Neural cell (in vitro differentiated cells): ENCODE measurements around the gene RAPGEF2.

Source experiments
- EZH2 ChIP-seq: fragments of 200-600, 300-800 bp; shearing (Covaris generic), sonication (generic); IDR thresholded peaks from 2 replicates; pipeline ENCODE4 v1.6.1; 2014; ENCODE audit warnings: antibody characterized with exemption, low read length, borderline replicate concordance, mild to moderate bottlenecking; ENCODE audit not compliant: insufficient read depth, poor library complexity, severe bottlenecking
- MXI1 ChIP-seq: fragments of 450-650 bp; conservative IDR thresholded peaks from 2 replicates; pipeline ENCODE4 v1.6.1; 2014; ENCODE audit warnings: antibody characterized with exemption, mild to moderate bottlenecking; ENCODE audit not compliant: poor library complexity, severe bottlenecking
- POLR2AphosphoS5 ChIP-seq: IDR thresholded peaks from 2 replicates; pipeline ENCODE4 v1.6.1; 2012
- RAD21 ChIP-seq: fragments of 450-650 bp; conservative IDR thresholded peaks from 2 replicates; pipeline ENCODE4 v1.6.1; 2014; ENCODE audit warnings: antibody characterized with exemption, mild to moderate bottlenecking, moderate library complexity
- SMC3 ChIP-seq: fragments of 450-650 bp; conservative IDR thresholded peaks from 2 replicates; pipeline ENCODE4 v1.6.1; 2014; ENCODE audit warnings: antibody characterized with exemption, mild to moderate bottlenecking, moderate library complexity; ENCODE audit not compliant: poor library complexity
- TAF1 ChIP-seq: IDR thresholded peaks from 2 replicates; pipeline ENCODE4 v1.6.1; 2012; ENCODE audit warnings: low read depth
- TF ChIP-seq, protein P1 (sequence below): fragments of 450-650 bp; IDR thresholded peaks from 2 replicates; pipeline ENCODE4 v1.5.1; 2014; ENCODE audit warnings: antibody characterized with exemption, mild to moderate bottlenecking, moderate library complexity; ENCODE audit not compliant: poor library complexity, severe bottlenecking
- TF ChIP-seq, protein P2 (sequence below): IDR thresholded peaks from 2 replicates; pipeline ENCODE4 v1.6.1; 2012; ENCODE audit warnings: borderline replicate concordance

DNA sequence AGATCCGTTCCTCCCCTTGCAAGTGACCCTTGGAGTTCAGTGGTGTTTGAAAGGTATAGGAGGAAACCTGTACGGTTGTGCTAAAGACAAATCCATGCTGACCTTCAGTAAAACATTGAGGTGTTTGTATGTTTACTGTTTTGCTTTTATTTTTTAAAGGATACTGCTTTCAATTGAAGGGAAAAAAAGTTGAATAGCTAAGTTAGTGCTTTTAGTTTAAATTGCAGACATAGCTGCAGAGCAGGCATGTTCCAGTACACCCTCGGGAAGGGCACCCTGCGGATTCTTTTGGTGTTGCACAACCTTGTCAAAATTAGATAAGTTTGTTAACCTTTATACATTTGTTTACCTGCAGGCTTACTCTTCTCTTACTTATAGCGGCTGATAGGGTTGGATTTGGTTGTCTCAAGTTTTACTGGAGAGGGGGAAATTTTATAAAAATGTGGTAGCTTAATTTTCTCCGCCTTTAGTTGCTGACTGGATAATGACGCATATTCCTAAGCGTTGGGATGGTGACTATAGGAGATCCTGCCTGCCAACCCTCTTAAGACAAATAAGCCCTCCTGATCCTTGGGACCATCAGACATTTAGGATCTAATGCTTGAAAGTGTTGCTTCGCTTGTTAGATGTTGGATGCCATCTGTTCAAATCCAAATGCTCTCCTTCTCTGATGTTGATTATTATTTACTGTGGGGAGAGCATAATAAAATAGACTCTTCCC lies 2.0 kb downstream of the RAPGEF2 start:
- TF ChIP-seq, protein P1, sequence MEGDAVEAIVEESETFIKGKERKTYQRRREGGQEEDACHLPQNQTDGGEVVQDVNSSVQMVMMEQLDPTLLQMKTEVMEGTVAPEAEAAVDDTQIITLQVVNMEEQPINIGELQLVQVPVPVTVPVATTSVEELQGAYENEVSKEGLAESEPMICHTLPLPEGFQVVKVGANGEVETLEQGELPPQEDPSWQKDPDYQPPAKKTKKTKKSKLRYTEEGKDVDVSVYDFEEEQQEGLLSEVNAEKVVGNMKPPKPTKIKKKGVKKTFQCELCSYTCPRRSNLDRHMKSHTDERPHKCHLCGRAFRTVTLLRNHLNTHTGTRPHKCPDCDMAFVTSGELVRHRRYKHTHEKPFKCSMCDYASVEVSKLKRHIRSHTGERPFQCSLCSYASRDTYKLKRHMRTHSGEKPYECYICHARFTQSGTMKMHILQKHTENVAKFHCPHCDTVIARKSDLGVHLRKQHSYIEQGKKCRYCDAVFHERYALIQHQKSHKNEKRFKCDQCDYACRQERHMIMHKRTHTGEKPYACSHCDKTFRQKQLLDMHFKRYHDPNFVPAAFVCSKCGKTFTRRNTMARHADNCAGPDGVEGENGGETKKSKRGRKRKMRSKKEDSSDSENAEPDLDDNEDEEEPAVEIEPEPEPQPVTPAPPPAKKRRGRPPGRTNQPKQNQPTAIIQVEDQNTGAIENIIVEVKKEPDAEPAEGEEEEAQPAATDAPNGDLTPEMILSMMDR: peak; percentile 32
- TF ChIP-seq EZH2: no peak
- TF ChIP-seq RAD21: peak; percentile 39
- no peak for TF ChIP-seq TAF1
- TF ChIP-seq POLR2AphosphoS5: no peak
- TF ChIP-seq, protein P2, sequence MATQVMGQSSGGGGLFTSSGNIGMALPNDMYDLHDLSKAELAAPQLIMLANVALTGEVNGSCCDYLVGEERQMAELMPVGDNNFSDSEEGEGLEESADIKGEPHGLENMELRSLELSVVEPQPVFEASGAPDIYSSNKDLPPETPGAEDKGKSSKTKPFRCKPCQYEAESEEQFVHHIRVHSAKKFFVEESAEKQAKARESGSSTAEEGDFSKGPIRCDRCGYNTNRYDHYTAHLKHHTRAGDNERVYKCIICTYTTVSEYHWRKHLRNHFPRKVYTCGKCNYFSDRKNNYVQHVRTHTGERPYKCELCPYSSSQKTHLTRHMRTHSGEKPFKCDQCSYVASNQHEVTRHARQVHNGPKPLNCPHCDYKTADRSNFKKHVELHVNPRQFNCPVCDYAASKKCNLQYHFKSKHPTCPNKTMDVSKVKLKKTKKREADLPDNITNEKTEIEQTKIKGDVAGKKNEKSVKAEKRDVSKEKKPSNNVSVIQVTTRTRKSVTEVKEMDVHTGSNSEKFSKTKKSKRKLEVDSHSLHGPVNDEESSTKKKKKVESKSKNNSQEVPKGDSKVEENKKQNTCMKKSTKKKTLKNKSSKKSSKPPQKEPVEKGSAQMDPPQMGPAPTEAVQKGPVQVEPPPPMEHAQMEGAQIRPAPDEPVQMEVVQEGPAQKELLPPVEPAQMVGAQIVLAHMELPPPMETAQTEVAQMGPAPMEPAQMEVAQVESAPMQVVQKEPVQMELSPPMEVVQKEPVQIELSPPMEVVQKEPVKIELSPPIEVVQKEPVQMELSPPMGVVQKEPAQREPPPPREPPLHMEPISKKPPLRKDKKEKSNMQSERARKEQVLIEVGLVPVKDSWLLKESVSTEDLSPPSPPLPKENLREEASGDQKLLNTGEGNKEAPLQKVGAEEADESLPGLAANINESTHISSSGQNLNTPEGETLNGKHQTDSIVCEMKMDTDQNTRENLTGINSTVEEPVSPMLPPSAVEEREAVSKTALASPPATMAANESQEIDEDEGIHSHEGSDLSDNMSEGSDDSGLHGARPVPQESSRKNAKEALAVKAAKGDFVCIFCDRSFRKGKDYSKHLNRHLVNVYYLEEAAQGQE: peak; percentile 11
- peak; percentile 40 for TF ChIP-seq MXI1
- TF ChIP-seq SMC3: no peak
